A549 treated with RU486 at 1 μM for 4 hours (cell line): ENCODE data around the gene WFDC6. TPM values are rescaled to one million over a fixed set of nuclear protein-coding genes. Genes with fewer than 3 reads are reported as not detected.

Source experiments
- total RNA-seq: library from RNA; stranded (reverse); fragments of 200-300 nt; extraction: Qiagen RNA extraction; gene quantifications from 5 replicates; pipeline ENCODE4 v1.2.3, GENCODE V29; 2022; ENCODE audit warnings: low read depth

WFDC6 gene
- not detected in 5 replicates for total RNA-seq

DNA sequence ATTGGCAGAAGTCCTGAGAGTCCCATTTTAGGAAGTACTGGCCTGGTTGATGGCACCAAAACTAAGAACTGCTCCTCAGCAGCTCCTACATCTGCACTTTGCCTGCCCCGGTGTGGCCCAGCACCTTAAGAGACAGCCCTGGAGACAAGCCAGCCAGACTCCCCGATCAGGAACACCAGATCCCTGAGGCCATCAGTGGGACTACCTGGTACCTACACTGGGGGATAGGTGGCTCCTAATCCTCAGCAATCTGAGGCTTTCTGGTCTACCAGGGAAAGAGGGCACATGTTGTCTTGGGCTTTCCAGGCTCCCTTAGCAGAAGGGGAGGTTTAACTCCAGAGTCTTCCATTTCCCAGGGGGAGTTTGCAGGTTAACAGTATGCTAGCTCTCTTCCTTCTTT lies at the start of gene WFDC6:
Gene WFDC6, minus strand, starts transcription at position 101 of the 400 bp plus-strand sequence. Its CDS starts 75 bp downstream, at position 26.

DNA sequence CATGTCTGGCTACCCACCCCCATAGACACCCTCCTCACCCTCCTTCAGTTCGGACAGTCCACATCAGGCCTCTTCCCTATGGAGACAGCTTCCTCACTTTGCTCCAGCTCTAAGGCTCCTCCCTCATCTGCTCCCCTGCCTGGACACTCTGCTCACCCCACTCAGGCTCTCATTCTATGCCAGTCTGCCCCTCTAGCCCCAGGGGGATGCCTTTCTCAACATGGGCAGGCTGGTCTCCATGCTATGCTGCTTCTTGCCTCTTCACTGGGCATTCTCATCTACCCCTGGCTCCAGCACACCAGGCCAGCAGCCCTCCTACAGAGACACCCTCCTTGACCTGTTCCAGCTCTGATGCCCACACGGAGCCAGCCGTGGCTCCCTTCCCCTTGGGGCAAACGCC lies 39.9 kb upstream of the WFDC6 start, which contains the start of gene WFDC8:
Gene WFDC8, minus strand, starts transcription at position 101 of the 400 bp plus-strand sequence. Its CDS starts 37 bp downstream, at position 64.

DNA sequence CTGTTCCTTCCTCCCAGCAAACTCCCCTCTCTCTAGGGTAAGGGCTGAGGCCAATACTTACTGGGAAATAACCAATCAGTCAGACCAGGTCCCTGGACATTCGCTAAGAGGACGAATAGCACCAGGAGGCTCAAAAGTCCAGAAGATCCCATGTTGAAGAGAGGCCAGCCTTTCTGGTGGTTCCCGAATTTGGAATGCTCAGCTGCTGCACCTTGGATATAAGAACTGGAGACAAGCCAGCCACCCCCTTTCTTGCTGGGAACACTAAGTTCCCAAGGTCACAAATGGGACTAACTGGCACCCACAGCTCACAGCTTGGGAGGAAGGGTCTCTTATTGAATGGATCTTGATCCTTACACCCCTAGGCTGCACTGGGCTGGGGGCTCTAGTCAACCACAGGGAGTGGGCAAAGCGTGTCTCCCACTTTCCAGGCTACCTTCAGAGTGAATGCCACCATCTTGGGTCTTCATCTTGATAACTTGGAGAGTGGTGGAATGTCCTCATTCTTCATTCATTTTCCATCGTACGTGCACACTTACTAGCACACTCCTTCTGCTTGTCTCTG lies 8.0 kb upstream of the WFDC6 start, which contains the start of gene EPPIN:
Gene EPPIN, minus strand, starts transcription at position 196 of the 565 bp plus-strand sequence. Its CDS starts 44 bp downstream, at position 152.

DNA sequence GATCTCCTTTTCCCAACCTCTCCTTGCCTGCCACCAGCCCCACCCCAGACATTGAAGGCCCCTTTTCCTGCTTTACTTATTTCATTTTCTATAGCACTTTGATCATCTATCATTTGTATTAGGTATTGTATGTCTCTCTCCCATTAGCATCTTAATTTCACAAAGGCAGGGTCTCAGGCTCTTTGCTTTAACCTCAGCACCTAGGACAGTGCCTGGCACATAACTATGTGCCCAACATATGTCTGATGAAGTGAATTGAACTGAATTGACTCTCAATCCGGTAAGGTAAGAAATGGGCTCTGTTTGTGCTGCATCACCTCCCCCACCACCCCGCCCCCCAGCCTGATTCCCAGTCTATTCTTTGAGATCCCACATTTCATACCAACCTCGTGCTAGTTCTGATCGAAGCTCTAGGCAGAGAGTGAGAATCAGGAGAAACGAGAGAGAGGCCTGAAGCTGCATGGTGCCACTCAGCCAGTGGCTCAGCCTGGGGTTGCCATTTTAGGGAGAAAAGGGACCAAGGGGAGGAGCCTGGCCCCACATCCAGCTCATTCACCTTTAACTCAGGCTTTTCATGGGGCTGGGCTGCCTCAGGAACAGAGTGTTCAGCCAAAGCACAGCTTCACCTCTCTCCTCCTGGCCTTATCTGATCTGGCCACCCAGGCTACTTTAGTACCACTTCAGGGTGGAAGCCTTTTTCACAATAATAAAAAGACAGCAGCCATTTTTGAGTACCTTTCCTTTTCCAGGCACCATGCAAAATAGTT lies 24.0 kb downstream of the WFDC6 start, which contains the start of gene SPINT3:
Gene SPINT3, minus strand, starts transcription at position 476 of the 767 bp plus-strand sequence. Its CDS starts 14 bp downstream, at position 462.

Other genes with a start within 250 kb of the WFDC6 start
- not detected in 5 replicates for gene RBPJL, start 232.6 kb downstream of the WFDC6 start, total RNA-seq
- gene MATN4, start 231.2 kb downstream of the WFDC6 start, total RNA-seq, result 0.06 to 0.14 TPM (median 0.12 TPM) in 4 of 5 replicates, not detected in the other
- 119 to 141 TPM (median 134 TPM) in 5 replicates for gene SDC4, start 191.1 kb downstream of the WFDC6 start, total RNA-seq
- 29.1 to 31.6 TPM (median 30.4 TPM) in 5 replicates for gene SYS1, start 176.3 kb downstream of the WFDC6 start, total RNA-seq
- gene TP53TG5, start 161.2 kb downstream of the WFDC6 start, total RNA-seq, result not detected in 5 replicates
- gene DBNDD2, start 131.2 kb downstream of the WFDC6 start, total RNA-seq, result 23.3 to 31.4 TPM (median 26.8 TPM) in 5 replicates
- 86.2 to 103 TPM (median 99.3 TPM) in 5 replicates for gene PIGT, start 123.3 kb downstream of the WFDC6 start, total RNA-seq
- not detected in 5 replicates for gene WFDC2, start 69.7 kb downstream of the WFDC6 start, total RNA-seq
- not detected in 5 replicates for gene SPINT3, start 23.9 kb downstream of the WFDC6 start, total RNA-seq
- gene EPPIN, start 7.9 kb upstream of the WFDC6 start, total RNA-seq, result not detected in 5 replicates
- not detected in 5 replicates for gene WFDC8, start 39.8 kb upstream of the WFDC6 start, total RNA-seq
- gene WFDC10A, start 90.3 kb upstream of the WFDC6 start, total RNA-seq, result not detected in 5 replicates
- not detected in 5 replicates for gene WFDC9, start 91.8 kb upstream of the WFDC6 start, total RNA-seq
- gene WFDC11, start 130.8 kb upstream of the WFDC6 start, total RNA-seq, result not detected in 5 replicates
- gene WFDC13, start 162.6 kb upstream of the WFDC6 start, total RNA-seq, result not detected in 5 replicates
- not detected in 5 replicates for gene WFDC10B, start 165.5 kb upstream of the WFDC6 start, total RNA-seq
- gene SPINT4, start 182.9 kb upstream of the WFDC6 start, total RNA-seq, result not detected in 5 replicates